B cell (primary cell): ENCODE data around the gene DMKN. TPM values are rescaled to one million over a fixed set of nuclear protein-coding genes. Genes with fewer than 3 reads are reported as not detected.
A peak's percentile ranks its signal among the peaks of the same experiment; 100 is the strongest.

Experiments used
- ATAC-seq: fragments of 200-7000 bp; cut with Tn5 transposase; one replicate; pipeline ENCODE4 v1.10.0; 2021; ENCODE audit warnings: low read depth, mild to moderate bottlenecking, moderate number of reproducible peaks, moderate library complexity
- CTCF ChIA-PET: fragments of 350-600 bp; sonication (Branson Sonifier 250); formaldehyde crosslinking; loops from one replicate; lab custom pipeline; 2021; ENCODE audit warnings: antibody characterized with exemption, inconsistent platforms; lab: Charles Lee
- POLR2A ChIA-PET: fragments of 350-600 bp; sonication (Branson Sonifier 250); formaldehyde crosslinking; loops from one replicate; lab custom pipeline; 2021; ENCODE audit warnings: antibody characterized with exemption; lab: Charles Lee
- DNase-seq: peaks from one replicate; pipeline ENCODE4 v3.0.0; 2013
- H2AFZ ChIP-seq: 2 replicates; pipeline ENCODE4 v1.6.1; 2012; ENCODE audit warnings: mild to moderate bottlenecking, low read depth, low read length; ENCODE audit not compliant: insufficient read depth, poor library complexity, severe bottlenecking
- H3K27ac ChIP-seq, 2 donors: 1 replicate in 1 of 2; 2 replicates in 1 of 2; pipeline ENCODE4 v1.5.1; 2012 to 2013; ENCODE audit warnings: low read length in 2 of 2, mild to moderate bottlenecking in 2 of 2, moderate library complexity in 1 of 2
- H3K27me3 ChIP-seq, 4 experiments: fragments of 200-600 bp in 1 of 4; sonication (generic) in 1 of 4; replicated peaks in 1 of 4; 1 replicate in 2 of 4; 2 replicates in 2 of 4; pipeline versions ENCODE4 v1.6.1 to v1.7.0; 2013 to 2016; ENCODE audit warnings: low read length in 3 of 4, mild to moderate bottlenecking in 2 of 4, mixed read lengths in 1 of 4, moderate library complexity in 1 of 4; ENCODE audit not compliant: insufficient read depth in 4 of 4, control insufficient read depth in 3 of 4; ENCODE audit errors: control extremely low read depth in 1 of 4
- H3K36me3 ChIP-seq, 2 experiments: replicated peaks in 1 of 2; 1 replicate in 1 of 2; 2 replicates in 1 of 2; pipeline versions ENCODE4 v1.6.1 to v1.7.1; 2013; ENCODE audit warnings: low read length in 1 of 2; ENCODE audit not compliant: insufficient read depth in 2 of 2, control insufficient read depth in 1 of 2; ENCODE audit errors: control extremely low read depth in 1 of 2, extremely low read depth in 1 of 2
- H3K4me1 ChIP-seq, 2 donors: fragments of 200-600 bp in 1 of 2; sonication (generic) in 1 of 2; 1 replicate in 1 of 2; 2 replicates in 1 of 2; pipeline versions ENCODE4 v1.5.1 to v1.6.1; 2013 to 2017; ENCODE audit warnings: low read length in 2 of 2; ENCODE audit not compliant: control insufficient read depth in 2 of 2, insufficient read depth in 2 of 2
- H3K4me2 ChIP-seq: replicated peaks from 2 replicates; pipeline ENCODE3; 2012; ENCODE audit warnings: mild to moderate bottlenecking, low read depth, low read length; ENCODE audit not compliant: poor library complexity, severe bottlenecking
- H3K4me3 ChIP-seq, 5 experiments: fragments of 200-600 bp in 1 of 5; sonication (generic) in 1 of 5; 1 replicate in 3 of 5; 2 replicates in 2 of 5; pipeline versions ENCODE4 v1.5.1 to v1.7.0; 2011 to 2016; ENCODE audit warnings: low read length in 4 of 5, mild to moderate bottlenecking in 4 of 5, low read depth in 2 of 5, control low read depth in 1 of 5, moderate library complexity in 1 of 5; ENCODE audit not compliant: insufficient read depth in 1 of 5; ENCODE audit errors: control extremely low read depth in 1 of 5, extremely low read depth in 1 of 5
- H3K79me2 ChIP-seq: fragments of 200-600 bp; sonication (generic); one replicate; pipeline ENCODE4 v1.6.0; 2016; ENCODE audit warnings: low read length; ENCODE audit not compliant: control insufficient read depth, insufficient read depth
- H3K9ac ChIP-seq: fragments of 200-600 bp; sonication (generic); 2 replicates; pipeline ENCODE4 v1.6.1; 2017; ENCODE audit warnings: mild to moderate bottlenecking, low read length, moderate library complexity
- H3K9me3 ChIP-seq, 3 donors: one replicate each; pipeline versions ENCODE4 v1.6.1 to v1.7.1; 2013; ENCODE audit warnings: low read length in 2 of 3; ENCODE audit not compliant: control insufficient read depth in 2 of 3, insufficient read depth in 1 of 3; ENCODE audit errors: control extremely low read depth in 1 of 3
- H4K20me1 ChIP-seq: 2 replicates; pipeline ENCODE4 v1.6.0; 2012; ENCODE audit warnings: mild to moderate bottlenecking, low read length; ENCODE audit not compliant: insufficient read depth, control insufficient read depth, poor library complexity, severe bottlenecking
- H3K27ac Mint-ChIP-seq: one replicate; pipeline ENCODE4 v1.8.0; 2021; ENCODE audit warnings: mixed read lengths
- H3K27me3 Mint-ChIP-seq: one replicate; pipeline ENCODE4 v1.8.0; 2021; ENCODE audit warnings: mixed read lengths
- H3K4me1 Mint-ChIP-seq: one replicate; pipeline ENCODE4 v1.8.0; 2021; ENCODE audit warnings: mixed read lengths
- H3K4me3 Mint-ChIP-seq: one replicate; pipeline ENCODE4 v1.8.0; 2021; ENCODE audit warnings: mixed read lengths
- H3K9me3 Mint-ChIP-seq: one replicate; pipeline ENCODE4 v1.8.0; 2022; ENCODE audit warnings: mixed read lengths; ENCODE audit not compliant: insufficient read depth
- EZH2 ChIP-seq: IDR thresholded peaks from 2 replicates; pipeline ENCODE4 v1.6.1; 2012; ENCODE audit warnings: borderline replicate concordance, low read depth, mild to moderate bottlenecking, moderate library complexity, low read length; ENCODE audit not compliant: insufficient read depth, poor library complexity, severe bottlenecking
- WGBS: methylation state at CpG from one replicate; pipeline ENCODE4 v1.1.5; 2013; ENCODE audit warnings: missing lambda C conversion rate; ENCODE audit not compliant: insufficient coverage; 5-methylcytosine and 5-hydroxymethylcytosine counted together
- intact Hi-C: fragments of 100-400 bp; cut with micrococcal nuclease; formaldehyde crosslinking; loops from one replicate; pipeline ENCODE4 v1.10.0; 2022
- polyA plus RNA-seq: library from polyadenylated mRNA; depleted of rRNA; stranded (reverse); fragments of >200 nt; gene quantifications from 2 replicates; pipeline ENCODE4 v1.2.3, GENCODE V29; 2012
- total RNA-seq, 2 donors: library from RNA; stranded (reverse); fragments of 120-200 nt in 1 of 2; gene quantifications; 1 replicate in 1 of 2; 2 replicates in 1 of 2; pipeline versions ENCODE4 v1.2.3 to v1.2.4, GENCODE V29; 2013 to 2022
- TF ChIP-seq, protein P1 (sequence below): fragments of 200-600 bp; IDR thresholded peaks from one replicate; pipeline ENCODE4 v1.8.0; 2022; ENCODE audit warnings: antibody characterized with exemption, mild to moderate bottlenecking

DMKN gene
- total and polyA plus RNA-seq, 2 donors (not counting 1 experiment from before 2014, with no cell fraction given) = 0.58 to 4.5 TPM

DNA sequence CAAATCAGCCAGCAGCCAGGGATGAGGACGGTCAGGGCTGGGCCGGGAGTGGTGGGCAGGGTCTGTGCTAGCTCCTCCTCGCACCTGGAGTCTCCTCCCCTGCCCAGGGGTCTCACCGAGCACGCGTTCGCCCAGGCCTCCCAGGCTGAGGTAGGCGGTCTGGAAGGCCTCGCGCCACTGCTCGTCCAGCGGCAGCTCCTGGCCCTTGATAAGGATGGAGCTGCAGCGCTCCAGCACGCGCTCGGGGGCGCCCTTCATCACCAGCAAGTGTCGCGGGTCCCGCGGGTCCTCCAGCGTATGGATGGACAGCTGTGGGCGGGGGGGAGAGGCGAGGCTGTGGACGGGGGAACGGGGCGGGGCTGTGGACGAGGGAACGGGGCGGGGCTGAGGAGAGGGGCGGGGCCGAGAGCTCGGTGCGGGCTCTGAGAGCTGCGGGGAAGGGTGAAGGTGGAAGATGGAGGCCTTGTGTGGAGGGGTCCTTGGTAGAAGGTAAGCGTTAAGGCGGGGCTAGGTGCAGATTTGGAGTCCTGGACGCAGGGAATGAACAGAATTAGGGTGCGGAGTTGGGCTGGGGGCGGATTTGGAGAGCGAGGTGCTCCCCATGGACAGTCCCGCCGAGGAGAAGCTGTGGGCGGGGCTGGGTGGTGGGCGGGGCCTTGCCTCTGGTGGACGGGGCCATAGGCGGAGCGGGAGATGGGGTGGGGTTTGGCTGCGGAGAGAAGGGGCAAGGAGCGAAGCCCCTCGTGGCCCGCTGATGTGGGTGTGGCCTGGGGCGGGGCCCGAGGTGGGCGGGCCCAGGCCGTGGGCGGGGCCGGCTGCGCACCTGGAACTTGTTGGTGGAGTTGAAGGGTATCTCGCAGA is 44.3 kb upstream of the DMKN start:
- peaks cover 23 to 24% of the 10 kb centered on the region in 2 donors for H3K4me1 ChIP-seq
- Mint-ChIP-seq H3K27ac (no peak overlapping the region), H3K27me3 (peaks cover 46% of the 10 kb centered on the region), H3K4me1 (peaks cover 27% of the 10 kb centered on the region), H3K4me3 (peak overlapping the region; percentile 78), H3K9me3 (no peaks in the 10 kb centered on the region)
- peak; percentile 63 for DNase-seq
- H4K20me1 ChIP-seq = no peaks in the 10 kb centered on the region
- H3K27ac ChIP-seq = no peak overlapping the region
- ChIA-PET CTCF (interaction anchor here (0.5 to 1.8 kb wide), 2 partner anchors 10 to 137 kb away, joined by 4 read pairs; no protein-coding TSS in a partner anchor), POLR2A (no interaction called here)
- intact Hi-C loops = no loop called here
- peak overlapping the region; percentile 54 for H2AFZ ChIP-seq
- peak; percentile 35 for ATAC-seq
- H3K9ac ChIP-seq = peak overlapping the region; percentile 37
- no peaks in the 10 kb centered on the region for H3K36me3 ChIP-seq
- peak overlapping the region; percentile 74 for H3K4me2 ChIP-seq
- no peaks in the 10 kb centered on the region for H3K79me2 ChIP-seq
- peaks cover 0 to 48% (median 10%) of the 10 kb centered on the region in 4 experiments for H3K27me3 ChIP-seq
- TF ChIP-seq, protein P1, sequence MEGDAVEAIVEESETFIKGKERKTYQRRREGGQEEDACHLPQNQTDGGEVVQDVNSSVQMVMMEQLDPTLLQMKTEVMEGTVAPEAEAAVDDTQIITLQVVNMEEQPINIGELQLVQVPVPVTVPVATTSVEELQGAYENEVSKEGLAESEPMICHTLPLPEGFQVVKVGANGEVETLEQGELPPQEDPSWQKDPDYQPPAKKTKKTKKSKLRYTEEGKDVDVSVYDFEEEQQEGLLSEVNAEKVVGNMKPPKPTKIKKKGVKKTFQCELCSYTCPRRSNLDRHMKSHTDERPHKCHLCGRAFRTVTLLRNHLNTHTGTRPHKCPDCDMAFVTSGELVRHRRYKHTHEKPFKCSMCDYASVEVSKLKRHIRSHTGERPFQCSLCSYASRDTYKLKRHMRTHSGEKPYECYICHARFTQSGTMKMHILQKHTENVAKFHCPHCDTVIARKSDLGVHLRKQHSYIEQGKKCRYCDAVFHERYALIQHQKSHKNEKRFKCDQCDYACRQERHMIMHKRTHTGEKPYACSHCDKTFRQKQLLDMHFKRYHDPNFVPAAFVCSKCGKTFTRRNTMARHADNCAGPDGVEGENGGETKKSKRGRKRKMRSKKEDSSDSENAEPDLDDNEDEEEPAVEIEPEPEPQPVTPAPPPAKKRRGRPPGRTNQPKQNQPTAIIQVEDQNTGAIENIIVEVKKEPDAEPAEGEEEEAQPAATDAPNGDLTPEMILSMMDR = no peak
- no peak for TF ChIP-seq EZH2
- peaks cover 0 to 14% (median 0%) of the 10 kb centered on the region in 3 donors for H3K9me3 ChIP-seq
- H3K4me3 ChIP-seq = peak overlapping the region in 3 of 5 experiments; percentile 32 to 45 (median 42)
- WGBS = 12% methylated on average over 55 of the region's 60 CpGs
